ENCODE results near the gene NOC3L.

- TF ChIP-seq, protein P1, sequence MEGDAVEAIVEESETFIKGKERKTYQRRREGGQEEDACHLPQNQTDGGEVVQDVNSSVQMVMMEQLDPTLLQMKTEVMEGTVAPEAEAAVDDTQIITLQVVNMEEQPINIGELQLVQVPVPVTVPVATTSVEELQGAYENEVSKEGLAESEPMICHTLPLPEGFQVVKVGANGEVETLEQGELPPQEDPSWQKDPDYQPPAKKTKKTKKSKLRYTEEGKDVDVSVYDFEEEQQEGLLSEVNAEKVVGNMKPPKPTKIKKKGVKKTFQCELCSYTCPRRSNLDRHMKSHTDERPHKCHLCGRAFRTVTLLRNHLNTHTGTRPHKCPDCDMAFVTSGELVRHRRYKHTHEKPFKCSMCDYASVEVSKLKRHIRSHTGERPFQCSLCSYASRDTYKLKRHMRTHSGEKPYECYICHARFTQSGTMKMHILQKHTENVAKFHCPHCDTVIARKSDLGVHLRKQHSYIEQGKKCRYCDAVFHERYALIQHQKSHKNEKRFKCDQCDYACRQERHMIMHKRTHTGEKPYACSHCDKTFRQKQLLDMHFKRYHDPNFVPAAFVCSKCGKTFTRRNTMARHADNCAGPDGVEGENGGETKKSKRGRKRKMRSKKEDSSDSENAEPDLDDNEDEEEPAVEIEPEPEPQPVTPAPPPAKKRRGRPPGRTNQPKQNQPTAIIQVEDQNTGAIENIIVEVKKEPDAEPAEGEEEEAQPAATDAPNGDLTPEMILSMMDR (IDR thresholded peaks at IDR 0.05; ENCODE audit: insufficient read depth, low read depth, low read length): no peak
- TF ChIP-seq EZH2 (IDR thresholded peaks at IDR 0.05; ENCODE audit: insufficient read depth, low read length): no peak
Observed at GRCh38 chr10:94315975-94316464, 46.7 kb downstream of the NOC3L start.
